ENCODE measurements around the gene PPP1R15B.

PPP1R15B gene

GRCh38 chr1:204455063-204455830 lies 43.6 kb upstream of the PPP1R15B start:
- no peak for TF ChIP-seq CTCF (IDR thresholded peaks at IDR 0.05; ENCODE audit: borderline replicate concordance, control extremely low read depth, extremely low read depth, insufficient read depth, missing control alignments)
- in situ Hi-C loops (cut with MboI; ENCODE audit: low sequenced_read_pairs, unreplicated experiment): no loop called here
- no peak for DNase-seq (ENCODE audit: low spot score)

GRCh38 chr1:204454476-204454875 lies 42.9 kb upstream of the PPP1R15B start:
- TF ChIP-seq CTCF (IDR thresholded peaks at IDR 0.05; ENCODE audit: borderline replicate concordance, control extremely low read depth, extremely low read depth, insufficient read depth, missing control alignments): no peak
- in situ Hi-C loops (cut with MboI; ENCODE audit: low sequenced_read_pairs, unreplicated experiment): no loop called here
- no peak for DNase-seq (ENCODE audit: low spot score)

- no peak for TF ChIP-seq CTCF (IDR thresholded peaks at IDR 0.05; ENCODE audit: borderline replicate concordance, control extremely low read depth, extremely low read depth, insufficient read depth, missing control alignments)
- DNase-seq (ENCODE audit: low spot score): peak; percentile 86
- in situ Hi-C loops (cut with MboI; ENCODE audit: low sequenced_read_pairs, unreplicated experiment): no loop called here
Observed at GRCh38 chr1:204453141-204453772, 41.6 kb upstream of the PPP1R15B start.

GRCh38 chr1:204451352-204452124 lies 39.9 kb upstream of the PPP1R15B start:
- TF ChIP-seq CTCF (IDR thresholded peaks at IDR 0.05; ENCODE audit: borderline replicate concordance, control extremely low read depth, extremely low read depth, insufficient read depth, missing control alignments): no peak
- in situ Hi-C loops (cut with MboI; ENCODE audit: low sequenced_read_pairs, unreplicated experiment): no loop called here
- no peak for DNase-seq (ENCODE audit: low spot score)

- TF ChIP-seq CTCF (IDR thresholded peaks at IDR 0.05; ENCODE audit: borderline replicate concordance, control extremely low read depth, extremely low read depth, insufficient read depth, missing control alignments): no peak
- DNase-seq (ENCODE audit: low spot score): no peak
- in situ Hi-C loops (cut with MboI; ENCODE audit: low sequenced_read_pairs, unreplicated experiment): no loop called here
Observed at GRCh38 chr1:204450461-204451257, 39.0 kb upstream of the PPP1R15B start.
